ENCODE measurements around the gene ZNF699. TPM values are rescaled to one million over a fixed set of nuclear protein-coding genes. Genes with fewer than 3 reads are reported as not detected.
"Not testable (repeated sequence)": the region's sequence is repeated elsewhere in the genome, so short reads cannot be mapped to it uniquely, and the experiment has no call there.

Gene ZNF699
- total RNA-seq, 1 donor from 2014 or later, result 4.5 TPM

- intact Hi-C loops (cut with DNase I), result no loop called here
- no peak for DNase-seq (ENCODE audit: low spot score)
These were observed 13.3 kb downstream of the ZNF699 start for GRCh38 chr19:9296336-9296735.

DNA sequence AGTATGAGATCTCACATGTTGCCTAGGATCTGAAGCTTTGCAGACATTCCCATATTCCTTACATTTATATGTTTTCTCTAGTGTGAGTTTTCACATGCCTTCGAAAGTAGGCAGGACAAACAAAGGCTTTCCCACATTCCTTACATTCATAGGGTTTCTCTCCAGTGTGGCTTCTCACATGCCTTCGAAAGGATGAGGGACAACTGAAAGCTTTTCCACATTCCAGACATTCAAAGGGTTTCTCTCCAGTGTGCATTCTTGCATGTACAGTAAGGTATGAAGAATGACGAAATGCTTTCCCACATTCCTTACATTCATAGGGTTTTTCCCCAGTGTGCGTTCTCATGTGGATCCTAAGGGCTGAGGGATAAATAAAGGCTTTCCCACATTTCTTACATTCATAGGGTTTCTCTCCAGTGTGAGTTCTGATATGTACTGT is 14.2 kb downstream of the ZNF699 start:
- intact Hi-C loops (cut with DNase I), result no loop called here

GRCh38 chr19:9289231-9289884 is 20.3 kb downstream of the ZNF699 start:
- DNase-seq (ENCODE audit: low spot score), result no peak
- intact Hi-C loops (cut with DNase I), result no loop called here

More for the DNA sequence above, 14.2 kb downstream of the ZNF699 start:
- no peak for DNase-seq (ENCODE audit: low spot score)

- intact Hi-C loops (cut with DNase I); DNase-seq (ENCODE audit: low spot score): not testable (repeated sequence)
These were observed 26.2 kb downstream of the ZNF699 start for GRCh38 chr19:9283485-9283884.

DNA sequence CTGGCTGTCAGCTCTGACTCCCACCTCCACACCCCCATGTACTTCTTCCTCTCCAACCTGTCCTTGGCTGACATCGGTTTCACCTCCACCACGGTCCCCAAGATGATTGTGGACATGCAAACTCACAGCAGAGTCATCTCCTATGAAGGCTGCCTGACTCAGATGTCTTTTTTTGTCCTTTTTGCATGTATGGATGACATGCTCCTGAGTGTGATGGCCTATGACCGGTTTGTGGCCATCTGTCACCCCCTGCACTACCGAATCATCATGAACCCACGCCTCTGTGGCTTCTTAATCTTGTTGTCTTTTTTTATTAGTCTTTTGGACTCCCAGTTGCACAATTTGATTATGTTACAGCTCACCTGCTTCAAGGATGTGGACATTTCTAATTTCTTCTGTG is 58.4 kb downstream of the ZNF699 start:
- DNase-seq (ENCODE audit: low spot score), result no peak
- intact Hi-C loops (cut with DNase I), result no loop called here

DNA sequence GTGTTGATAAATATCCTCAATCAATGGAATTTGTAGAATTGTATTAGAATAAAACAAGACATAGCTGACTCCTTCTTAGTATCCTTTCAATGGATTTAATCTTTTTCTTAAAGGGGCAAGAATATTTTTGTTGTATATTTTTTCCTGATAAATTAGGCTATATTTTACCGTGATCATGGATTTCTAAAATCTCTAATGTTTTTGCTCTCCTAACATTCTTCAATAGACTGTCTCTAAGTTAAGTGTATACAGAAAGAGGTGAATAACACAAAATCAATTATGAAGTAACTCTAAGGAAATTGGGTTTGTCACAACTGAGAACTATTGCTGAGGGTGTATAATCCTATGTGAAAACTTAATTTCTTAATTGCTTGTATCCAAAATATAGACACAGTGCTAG is 59.0 kb downstream of the ZNF699 start, which contains the start of gene OR7E24:
OR7E24 (plus strand) TSS at position 301 of the 400 bp plus-strand sequence. CDS start 114 bp downstream, outside the sequence.
- no peak for DNase-seq (ENCODE audit: low spot score)

More for the DNA sequence above, 59.0 kb downstream of the ZNF699 start, which contains the start of gene OR7E24:
- intact Hi-C loops (cut with DNase I), result no loop called here

Other genes with a start within 250 kb of the ZNF699 start
- gene OR1M1, start 222.8 kb downstream of the ZNF699 start, total RNA-seq, result not detected
- gene OR7G2, start 202.4 kb downstream of the ZNF699 start, total RNA-seq, result not detected
- gene OR7G1, start 194.1 kb downstream of the ZNF699 start, total RNA-seq, result not detected
- not detected for gene OR7G3, start 182.9 kb downstream of the ZNF699 start, total RNA-seq
- 13.8 TPM for gene ZNF317, start 169.4 kb downstream of the ZNF699 start, total RNA-seq
- gene OR7D2, start 130.9 kb downstream of the ZNF699 start, total RNA-seq, result not detected
- not detected for gene OR7D4, start 90.2 kb downstream of the ZNF699 start, total RNA-seq
- not detected for gene OR7E24, start 58.9 kb downstream of the ZNF699 start, total RNA-seq
- gene ZNF559, start 14.3 kb upstream of the ZNF699 start, total RNA-seq, result 18.2 TPM
- 3.1 TPM for gene ZNF177, start 53.2 kb upstream of the ZNF699 start, total RNA-seq
- 7.3 TPM for gene ZNF266, start 125.7 kb upstream of the ZNF699 start, total RNA-seq
- 0.16 TPM for gene ZNF560, start 188.8 kb upstream of the ZNF699 start, total RNA-seq
- 14.8 TPM for gene ZNF426, start 228.8 kb upstream of the ZNF699 start, total RNA-seq

All from cardiac septum (tissue), 1 donor.